GM18502 (cell line): Measurements from ENCODE around the gene TTC31.

Source experiments
- ATAC-seq: cut with Tn5 transposase; IDR thresholded peaks from one replicate; pipeline ENCODE4 v1.9.1; 2021; ENCODE audit warnings: mild to moderate bottlenecking; ENCODE audit not compliant: unreplicated experiment, poor library complexity

The TTC31 gene

DNA sequence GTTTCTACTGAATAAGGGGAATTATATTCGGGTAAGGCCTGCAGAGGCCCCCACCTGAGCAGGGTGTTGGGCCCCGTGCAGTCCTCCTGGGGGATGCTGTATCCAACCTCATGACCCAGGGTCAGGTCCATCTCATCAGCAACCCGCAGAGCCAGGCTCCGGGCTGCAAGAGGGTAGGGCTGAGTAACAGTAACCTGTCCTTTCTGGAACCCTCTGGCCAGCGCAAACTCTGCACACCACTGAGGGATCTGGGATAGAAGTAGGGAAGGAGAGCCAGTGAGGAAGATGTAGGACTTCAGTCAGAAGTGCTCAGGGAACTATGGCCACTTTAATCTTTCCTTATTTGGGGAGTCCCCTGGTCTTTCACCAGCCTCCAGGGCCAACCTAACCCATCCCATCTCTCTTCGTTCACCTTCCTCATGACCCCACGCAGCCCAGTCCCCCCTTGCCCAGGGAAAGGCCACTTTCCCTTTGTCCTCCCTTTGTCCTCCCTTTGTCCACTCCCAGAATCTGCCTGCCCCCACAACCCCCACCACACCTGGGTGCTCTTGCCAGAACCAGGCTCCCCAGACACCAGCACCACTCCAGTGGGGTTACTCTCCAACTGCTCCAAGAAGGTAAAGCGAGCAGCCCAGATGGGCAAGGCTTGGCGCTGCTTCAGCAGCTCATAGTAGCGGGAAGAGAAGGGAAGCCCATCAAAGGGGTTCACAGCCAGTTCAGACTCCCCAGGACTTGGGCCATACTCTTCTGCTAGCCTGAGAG is 42.3 kb downstream of the TTC31 start:
- ATAC-seq: no peak

DNA sequence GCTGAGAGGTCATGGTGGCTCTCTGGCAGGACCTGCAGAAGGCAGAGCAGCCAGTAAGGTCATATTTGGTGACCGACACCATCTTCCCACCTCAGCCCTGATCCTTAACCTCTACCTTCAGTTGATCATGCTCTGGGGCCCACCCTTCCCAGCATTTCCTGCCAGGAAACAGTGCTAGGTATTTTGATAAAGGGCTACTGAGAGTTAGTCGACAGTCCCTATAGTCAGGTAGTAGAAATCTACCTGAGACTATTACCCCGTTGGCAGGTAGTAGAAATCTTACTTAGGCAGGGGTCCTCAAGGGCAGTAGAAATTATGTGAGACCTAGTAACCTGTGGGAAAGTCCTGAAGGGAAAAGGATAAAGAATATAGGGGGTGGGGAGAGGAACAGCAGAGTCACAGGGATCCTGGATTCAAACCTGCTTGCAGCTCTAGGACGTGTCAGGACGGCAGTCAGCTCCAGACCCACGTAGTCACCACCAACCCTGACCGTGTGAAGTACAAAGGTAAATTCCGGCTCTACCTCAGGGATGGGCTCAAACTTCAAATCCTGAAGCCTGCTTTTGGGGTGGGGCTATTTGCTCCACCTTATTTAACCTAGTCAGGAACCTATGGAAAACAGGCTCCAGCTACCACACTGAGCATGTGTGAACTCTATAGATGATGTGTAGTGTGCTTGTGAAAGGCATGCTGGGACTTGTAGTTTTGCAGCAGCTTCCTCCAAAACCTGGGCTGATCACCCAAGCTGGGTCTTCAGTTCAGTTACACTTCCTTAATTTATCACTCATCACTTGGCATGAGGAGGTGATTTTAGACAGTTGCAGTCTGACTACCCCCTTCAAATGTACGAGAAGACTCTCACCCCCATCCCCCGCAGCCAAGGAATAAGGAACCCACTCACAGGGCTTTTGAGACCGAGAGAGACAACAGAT is 43.1 kb downstream of the TTC31 start, which contains the start of gene DQX1:
TSS of gene DQX1 (minus strand) at position 515 of the 932 bp plus-strand sequence. CDS start at position 13, 502 bp downstream.
- ATAC-seq: peak; percentile 22

DNA sequence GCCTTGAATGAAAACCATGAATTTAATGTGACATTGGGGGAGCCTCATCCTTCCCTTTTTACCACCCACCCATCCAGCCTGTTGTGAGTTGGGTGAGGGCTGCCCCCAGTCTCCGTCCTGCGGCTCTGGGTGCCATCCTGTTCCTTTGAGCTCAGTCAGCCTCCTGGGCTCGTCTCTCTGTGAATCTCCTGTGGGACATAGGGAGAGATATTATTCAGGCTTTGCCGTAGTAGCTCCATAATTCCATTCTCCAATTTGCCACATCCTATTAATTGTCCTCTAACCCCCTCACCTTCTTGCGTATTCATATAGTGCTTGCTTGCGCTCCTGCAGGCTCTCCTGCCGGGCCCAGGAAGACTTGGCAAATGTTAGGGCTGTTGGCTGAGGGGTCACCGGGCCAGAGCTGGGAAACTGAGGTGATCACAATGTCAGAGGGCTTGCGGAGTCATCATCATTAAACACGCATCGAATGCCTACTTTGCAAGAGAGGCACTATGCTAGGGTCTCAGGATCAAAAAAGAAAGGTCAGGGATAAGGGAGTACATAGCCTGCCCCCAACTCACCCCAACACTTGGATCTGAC is 43.9 kb downstream of the TTC31 start:
- ATAC-seq: no peak

DNA sequence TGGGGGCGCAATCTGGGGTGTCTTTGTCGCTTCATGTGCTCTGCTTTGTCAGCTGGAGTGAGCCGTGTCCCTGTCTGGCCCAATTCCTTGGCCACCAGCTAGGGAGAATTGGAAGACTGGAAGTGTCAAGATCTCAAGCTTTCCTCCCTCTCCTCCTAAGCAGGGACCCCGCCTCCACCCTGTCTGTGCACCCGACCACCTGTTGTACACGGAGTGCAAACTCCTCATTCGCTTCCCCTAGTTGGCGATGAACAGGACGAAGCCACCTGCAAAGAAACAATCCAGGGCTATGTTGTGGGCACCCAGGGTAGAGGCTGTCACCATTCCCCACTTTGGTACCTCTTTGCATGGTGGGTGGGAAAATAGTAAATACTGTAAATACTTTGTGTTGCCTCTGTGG is 44.9 kb downstream of the TTC31 start:
- no peak for ATAC-seq

DNA sequence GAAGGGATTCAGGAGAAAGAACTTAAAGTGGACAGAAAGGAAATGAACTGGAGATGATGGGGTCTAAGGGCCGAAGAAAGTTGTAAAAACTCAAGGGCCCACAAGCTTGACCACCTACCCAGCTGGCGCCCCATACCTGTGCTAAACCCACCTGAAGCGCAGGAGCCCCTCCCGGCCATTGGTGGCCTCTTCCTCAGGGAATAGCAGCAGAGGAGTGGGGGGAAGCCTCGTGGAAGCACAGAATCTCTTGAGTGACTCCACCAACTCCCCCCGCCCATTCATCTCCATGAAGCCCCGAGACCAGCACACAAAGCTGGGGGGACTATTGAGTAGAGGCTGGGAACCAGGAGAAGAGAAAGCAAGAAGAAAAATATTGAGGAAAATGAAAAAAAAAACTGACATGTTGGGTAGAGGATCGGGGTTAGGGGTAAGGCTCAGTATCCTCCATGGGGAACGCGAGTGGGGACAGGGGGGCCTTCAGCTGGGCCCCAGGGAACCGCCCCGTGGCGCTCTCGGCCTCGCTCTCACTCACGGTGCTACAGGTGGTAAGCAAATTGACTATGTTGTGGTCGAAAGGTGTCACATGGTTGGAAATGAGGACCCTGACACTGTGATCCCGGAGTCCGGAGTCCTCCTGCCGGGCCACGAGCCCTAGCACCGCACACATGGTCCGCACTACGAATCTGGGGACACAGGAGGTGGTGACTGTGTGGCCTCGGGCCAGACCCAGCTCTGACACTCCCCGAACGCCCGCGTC is 45.9 kb downstream of the TTC31 start:
- peak; percentile 7 for ATAC-seq

DNA sequence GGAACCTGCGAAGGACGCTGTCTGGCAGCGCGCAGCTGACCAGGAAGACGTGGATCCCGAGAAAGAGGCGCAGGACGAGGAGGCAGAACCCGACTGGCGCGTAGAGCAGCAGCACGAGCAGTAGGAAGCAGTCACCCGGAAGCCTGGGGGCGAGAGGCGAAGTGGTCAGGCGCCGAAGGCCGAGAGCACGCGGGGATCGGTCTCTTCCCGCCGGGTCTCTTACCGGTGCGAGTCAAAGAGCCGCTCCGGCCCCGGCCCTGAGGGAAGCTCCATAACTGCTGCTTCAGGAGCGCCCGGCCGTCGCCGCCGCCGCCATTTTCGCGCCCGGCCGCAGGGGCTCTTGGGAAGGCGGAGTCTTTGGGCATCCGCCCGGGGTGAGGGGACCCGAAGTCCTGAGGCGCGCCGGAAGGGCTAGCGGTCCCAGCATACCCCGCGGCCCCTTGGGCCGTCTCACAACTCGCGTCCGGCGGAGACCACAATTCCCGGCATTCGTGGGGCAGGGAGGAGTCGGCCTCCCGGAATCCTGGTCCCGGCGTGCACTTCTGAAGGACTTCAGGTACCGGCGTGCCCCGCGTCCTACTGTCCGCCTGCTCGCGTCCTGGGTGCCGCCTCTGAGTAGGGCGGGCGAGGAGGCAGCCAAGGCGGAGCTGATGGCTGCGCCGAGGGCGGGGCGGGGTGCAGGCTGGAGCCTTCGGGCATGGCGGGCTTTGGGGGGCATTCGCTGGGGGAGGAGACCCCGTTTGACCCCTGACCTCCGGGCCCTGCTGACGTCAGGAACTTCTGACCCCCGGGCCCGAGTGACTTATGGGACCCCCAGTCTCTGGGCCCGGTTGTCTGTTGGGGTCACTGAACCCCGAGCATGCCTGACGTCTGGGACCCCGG is 46.7 kb downstream of the TTC31 start, which contains the start of the genes AUP1 and HTRA2:
TSS of gene AUP1 (minus strand) at position 350 of the 882 bp plus-strand sequence. CDS start at position 273, 77 bp downstream.
TSS of gene HTRA2 (plus strand) at position 577 of the 882 bp plus-strand sequence. CDS start at position 651, 74 bp downstream.
- peak; percentile 80 for ATAC-seq

DNA sequence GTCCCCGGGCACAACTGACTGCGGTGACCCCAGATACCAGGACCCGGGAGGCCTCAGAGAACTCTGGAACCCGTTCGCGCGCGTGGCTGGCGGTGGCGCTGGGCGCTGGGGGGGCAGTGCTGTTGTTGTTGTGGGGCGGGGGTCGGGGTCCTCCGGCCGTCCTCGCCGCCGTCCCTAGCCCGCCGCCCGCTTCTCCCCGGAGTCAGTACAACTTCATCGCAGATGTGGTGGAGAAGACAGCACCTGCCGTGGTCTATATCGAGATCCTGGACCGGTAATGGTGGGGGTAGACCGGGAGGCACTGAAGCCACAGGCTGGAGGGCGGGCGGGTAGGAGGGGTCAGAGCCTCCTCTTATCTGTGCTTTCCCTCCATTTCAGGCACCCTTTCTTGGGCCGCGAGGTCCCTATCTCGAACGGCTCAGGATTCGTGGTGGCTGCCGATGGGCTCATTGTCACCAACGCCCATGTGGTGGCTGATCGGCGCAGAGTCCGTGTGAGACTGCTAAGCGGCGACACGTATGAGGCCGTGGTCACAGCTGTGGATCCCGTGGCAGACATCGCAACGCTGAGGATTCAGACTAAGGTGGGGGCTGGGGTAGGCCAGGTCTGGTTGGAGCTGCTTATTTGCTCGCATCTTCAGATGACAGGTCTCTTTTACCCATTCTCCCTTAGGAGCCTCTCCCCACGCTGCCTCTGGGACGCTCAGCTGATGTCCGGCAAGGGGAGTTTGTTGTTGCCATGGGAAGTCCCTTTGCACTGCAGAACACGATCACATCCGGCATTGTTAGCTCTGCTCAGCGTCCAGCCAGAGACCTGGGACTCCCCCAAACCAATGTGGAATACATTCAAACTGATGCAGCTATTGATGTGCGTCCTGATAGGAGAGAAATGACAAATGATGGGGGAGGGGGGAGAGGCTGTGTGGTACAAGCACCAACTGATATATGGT is 47.6 kb downstream of the TTC31 start:
- peak; percentile 37 for ATAC-seq

DNA sequence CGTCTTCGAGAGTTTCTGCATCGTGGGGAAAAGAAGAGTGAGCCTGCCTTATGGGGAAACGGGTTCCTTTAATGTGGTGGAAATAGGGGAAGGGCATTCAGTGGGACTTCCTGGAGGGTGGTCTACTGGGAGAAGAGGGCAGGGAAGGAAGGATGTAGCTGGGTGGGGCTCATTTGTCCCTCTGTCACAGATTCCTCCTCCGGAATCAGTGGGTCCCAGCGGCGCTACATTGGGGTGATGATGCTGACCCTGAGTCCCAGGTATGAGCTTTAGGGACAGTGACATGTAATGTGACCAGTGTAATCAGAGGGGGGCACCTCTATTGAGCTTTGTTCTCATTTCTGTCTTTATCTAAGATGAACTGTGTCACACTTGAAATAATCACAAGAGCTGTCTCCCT is 48.8 kb downstream of the TTC31 start:
- ATAC-seq: no peak

DNA sequence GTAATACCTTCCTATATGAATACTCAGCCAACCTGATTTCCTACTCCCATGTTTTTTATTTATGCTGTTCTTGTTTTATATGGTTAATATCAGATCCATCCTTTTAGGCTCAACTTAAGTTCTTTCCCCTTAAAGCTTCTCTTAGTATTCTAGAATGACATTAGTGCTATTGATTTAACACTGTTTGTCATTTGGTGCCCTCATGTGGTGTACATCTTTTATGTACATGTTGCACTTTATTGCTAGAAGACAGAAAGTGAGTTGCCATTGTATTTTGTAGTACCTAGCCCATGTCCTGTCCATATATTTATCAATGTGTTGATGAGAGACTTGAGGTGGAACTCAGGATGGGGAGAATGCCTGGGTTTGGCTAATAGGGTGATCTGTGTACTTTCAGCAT is 49.3 kb downstream of the TTC31 start:
- no peak for ATAC-seq

DNA sequence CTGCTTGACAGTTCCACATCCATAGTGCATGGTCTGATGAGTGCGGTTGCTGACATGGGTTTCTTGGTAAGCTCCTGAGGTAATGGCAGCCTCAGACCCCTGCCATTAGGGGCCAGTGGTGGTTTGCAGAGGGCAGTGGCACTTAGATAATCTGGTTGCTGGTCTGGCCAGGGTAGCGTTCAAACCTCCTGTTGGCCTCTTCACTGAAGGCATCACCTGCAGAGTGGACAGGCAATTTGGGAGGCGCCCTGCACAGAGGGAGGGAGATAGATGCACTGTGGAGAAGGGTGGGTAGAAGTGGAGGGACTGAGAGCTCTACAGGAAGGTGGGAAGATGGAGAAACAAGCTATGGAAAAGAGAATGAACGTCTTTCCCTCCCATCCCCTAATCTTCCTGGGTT is 50.6 kb downstream of the TTC31 start:
- no peak for ATAC-seq

DNA sequence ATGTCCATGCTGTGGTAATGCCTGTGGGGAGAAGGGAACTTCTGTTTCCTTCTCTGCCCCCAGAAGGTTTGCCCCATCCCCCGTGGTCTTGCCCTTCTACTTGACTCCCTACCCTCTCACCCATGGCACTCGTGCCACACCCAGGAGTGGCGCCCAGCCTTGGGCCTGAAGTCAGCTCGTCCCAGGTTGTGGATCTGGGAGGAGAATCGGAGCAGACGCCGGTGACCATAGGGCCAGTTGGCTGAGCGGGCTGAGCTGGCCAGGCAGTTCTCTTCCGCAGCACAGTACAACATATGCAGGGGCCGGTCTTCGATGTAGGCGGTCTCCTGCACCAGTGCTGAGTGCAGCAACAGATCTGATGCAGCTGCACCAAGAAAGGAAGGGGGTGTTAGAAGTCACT is 51.5 kb downstream of the TTC31 start:
- ATAC-seq: no peak

DNA sequence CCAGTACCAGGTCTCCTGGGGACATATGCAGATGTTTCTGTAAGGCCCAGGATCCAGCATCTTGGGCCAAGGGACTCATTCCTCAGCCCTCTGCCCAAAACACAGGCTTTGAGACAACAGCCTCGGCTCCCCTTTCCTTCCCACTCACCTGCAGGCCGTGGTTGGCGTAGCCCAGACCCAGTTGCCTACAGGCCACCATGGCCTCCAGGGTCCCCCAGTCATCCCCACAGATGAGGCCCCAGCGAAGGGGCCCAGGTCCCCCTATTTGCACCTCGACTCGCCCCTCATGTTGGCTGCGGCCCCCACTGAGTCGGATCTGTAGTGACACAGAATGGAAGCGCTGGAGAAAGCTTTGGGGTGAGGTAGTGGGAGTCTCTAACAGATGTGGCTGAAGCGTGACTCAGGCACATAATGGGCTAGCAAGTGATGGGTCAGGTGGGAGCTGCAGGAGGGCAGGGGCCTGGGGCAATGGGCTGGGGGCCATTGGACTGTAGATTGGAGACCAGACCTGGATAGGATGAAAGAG is 52.6 kb downstream of the TTC31 start:
- no peak for ATAC-seq

DNA sequence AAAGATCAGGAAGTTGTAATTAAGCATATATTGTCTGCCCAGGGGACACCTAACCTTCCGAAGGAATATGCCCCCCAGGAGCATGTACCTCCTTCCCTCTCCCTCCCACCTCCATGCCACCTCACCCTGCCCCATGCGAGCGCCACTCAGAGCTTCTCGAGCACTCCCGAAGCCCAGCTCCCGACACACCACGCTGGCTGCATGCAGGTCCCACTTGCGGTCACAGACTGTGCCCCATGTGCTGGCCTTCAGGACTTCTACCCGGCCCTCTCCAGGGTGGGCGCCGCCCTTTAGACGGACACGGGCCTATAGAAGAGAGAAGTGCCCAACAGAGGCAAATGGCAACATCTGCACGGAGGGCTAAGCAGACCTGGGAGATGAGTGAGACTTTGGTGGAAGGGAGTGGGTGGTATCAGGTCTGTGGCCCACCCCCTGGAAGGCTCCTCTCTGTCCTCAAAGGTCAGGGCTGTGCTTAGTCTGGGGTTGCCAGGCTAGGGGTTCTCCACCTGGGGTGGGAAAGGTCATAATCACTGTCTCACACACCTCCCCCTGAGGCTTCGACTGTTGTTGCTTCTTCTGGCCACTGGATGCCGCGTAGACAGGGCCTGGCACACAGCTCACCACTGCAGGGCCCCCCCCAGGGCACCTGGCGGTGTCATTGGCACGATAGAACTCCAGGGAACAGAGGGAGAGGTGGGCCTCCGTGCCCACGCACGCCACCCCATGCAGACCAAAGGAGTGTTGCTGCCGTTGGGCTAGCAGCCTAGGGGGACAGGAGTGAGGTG is 53.5 kb downstream of the TTC31 start:
- ATAC-seq: no peak

DNA sequence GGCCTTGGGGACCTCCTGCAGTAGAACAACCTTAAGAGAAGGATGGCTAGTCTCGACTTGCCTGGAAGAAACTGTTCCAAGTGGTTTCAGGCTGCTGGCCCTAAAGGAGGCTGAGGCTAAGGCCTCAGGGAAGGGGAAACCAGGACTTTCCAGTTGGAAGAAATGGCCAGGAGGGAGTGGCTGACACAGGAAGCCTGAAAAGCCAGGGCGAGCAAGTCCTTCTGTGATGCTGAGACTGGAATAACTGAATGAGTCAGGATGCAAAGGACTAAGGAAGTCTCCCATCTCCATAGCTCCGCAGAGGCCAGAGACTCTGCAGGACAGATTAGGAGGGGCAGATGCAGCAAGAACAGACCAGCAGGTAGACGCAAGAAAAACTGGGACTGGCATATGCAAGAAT is 54.3 kb downstream of the TTC31 start:
- ATAC-seq: no peak

DNA sequence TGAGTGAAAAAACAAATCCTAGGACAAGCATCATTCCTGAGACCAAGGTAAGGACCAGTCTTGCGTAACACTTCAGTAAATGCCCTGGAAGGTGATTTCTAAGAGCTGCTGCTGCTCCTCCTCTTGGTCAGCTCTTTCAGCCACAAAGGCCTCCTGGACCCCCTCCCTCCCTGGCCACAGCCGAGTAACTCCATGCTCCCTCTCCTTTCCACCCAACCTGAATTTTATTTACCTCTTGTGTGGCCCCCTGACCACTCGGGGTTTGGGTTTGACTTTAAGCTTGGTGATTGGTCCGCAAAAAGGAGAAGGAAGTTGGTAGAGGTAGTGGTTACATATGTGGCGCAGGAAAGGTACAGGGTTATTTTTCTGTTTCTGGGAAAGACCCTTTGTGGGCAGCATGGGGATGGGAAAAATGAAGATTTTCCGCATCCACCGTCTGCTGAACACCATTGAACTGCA is 56.0 kb downstream of the TTC31 start:
- ATAC-seq: peak; percentile 53

DNA sequence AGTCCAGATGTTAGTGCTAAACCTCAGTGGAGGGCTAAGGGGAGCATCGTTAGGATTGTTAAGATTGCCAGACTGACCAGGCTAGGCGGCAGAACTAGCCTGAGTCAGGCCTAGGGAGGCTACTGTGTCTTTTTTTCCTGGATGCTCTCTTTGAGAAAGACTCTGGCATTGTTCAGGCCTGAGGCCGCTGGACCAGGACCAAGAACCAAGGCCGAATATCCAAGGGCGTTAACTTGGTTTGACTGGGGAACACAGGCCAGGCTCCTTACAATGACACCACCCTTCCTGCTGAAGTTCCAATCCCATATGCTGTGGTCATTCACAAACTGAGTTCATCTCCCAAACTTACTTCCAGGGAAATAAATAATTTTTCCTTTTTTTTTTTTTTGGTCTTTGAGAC is 57.4 kb downstream of the TTC31 start:
- no peak for ATAC-seq

DNA sequence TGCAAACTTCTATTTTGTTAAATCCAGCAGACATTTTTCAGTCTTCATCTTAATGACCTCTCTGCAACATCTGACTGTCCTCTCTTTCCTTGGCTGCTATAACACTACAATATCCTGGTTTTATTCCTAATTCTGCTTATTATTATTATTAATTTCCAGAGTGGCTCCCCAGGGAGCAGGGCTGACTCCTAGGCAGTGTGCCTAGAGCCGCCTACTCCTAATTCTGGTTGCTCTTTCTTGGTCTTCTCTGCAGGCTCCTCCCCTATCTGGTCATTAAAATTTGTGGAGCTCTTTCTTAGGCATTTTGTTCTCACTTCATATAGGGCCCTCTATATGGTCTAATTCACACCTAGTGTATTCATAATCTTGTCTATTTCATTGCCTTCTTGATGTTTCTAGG is 60.1 kb downstream of the TTC31 start:
- ATAC-seq: no peak
